HG03039 (cell line): ENCODE measurements around the gene CAMK1G.

Source experiments
- ATAC-seq: cut with Tn5 transposase; IDR thresholded peaks from one replicate; pipeline ENCODE4 v1.9.1; 2021; ENCODE audit warnings: mild to moderate bottlenecking, moderate library complexity; ENCODE audit not compliant: unreplicated experiment

CAMK1G gene

GRCh38 chr1:209618291-209618690, 34.8 kb downstream of the CAMK1G start:
- ATAC-seq: no peak

- no peak for ATAC-seq
These were observed 35.4 kb downstream of the CAMK1G start for GRCh38 chr1:209618756-209619420.

DNA sequence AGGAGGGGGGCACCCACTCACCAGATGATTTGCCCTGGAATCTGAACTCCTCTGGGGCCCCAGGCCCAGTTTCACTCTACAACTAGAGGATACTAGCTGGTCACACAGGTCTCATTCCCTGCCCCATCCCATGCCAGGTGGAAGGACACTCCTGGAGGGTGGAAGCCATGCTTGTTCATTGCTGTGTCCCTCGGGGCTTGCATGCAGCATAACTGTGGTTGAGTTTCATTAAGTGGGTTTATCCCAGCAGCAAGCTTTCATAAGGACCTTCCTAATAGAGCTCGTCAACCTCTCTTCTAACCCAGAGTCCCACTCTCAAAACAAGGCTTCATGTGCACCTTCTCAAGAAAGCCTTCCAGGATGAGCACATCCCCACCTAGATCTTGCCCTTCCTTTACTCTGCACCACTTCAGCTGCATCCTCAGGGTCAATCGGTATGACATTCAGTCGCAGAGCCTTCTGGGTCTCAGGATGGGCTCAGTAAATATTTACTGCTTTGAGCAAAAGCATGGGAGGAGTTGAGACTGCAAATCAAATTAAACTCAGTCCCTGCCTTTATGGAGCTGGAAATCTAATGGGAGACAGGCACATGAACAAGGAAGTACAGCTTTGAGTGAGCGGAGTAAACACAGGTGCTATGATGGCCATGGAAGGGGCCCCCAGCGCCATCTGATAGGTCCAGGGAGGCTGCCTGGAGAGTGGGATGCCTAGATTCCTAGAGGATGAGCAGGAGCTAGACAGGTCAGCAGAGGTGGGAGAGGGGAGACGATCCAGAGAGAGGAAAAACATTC, 36.4 kb downstream of the CAMK1G start:
- no peak for ATAC-seq

- no peak for ATAC-seq
These were observed 37.0 kb downstream of the CAMK1G start for GRCh38 chr1:209620487-209620884.

DNA sequence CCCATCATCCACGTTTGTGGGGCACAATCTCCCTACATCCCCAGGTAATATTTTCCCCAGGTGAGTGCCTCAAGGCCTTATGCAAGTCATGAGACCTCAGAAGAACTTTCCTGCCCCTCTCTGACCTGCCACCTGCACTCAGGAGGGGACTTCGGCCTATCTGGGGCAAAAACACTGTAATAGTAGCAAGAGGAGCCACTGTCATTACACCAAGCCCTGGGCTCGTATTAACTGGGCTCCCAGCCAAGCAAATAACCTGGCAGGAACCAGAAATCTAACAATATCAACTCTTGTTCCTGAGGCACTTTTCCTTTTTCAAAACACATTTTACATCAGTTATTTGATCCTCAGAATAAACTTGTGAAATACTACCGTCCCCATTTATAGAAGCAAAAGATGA, 37.8 kb downstream of the CAMK1G start:
- no peak for ATAC-seq

- ATAC-seq: no peak
These were observed 38.5 kb downstream of the CAMK1G start for GRCh38 chr1:209621741-209622655.

DNA sequence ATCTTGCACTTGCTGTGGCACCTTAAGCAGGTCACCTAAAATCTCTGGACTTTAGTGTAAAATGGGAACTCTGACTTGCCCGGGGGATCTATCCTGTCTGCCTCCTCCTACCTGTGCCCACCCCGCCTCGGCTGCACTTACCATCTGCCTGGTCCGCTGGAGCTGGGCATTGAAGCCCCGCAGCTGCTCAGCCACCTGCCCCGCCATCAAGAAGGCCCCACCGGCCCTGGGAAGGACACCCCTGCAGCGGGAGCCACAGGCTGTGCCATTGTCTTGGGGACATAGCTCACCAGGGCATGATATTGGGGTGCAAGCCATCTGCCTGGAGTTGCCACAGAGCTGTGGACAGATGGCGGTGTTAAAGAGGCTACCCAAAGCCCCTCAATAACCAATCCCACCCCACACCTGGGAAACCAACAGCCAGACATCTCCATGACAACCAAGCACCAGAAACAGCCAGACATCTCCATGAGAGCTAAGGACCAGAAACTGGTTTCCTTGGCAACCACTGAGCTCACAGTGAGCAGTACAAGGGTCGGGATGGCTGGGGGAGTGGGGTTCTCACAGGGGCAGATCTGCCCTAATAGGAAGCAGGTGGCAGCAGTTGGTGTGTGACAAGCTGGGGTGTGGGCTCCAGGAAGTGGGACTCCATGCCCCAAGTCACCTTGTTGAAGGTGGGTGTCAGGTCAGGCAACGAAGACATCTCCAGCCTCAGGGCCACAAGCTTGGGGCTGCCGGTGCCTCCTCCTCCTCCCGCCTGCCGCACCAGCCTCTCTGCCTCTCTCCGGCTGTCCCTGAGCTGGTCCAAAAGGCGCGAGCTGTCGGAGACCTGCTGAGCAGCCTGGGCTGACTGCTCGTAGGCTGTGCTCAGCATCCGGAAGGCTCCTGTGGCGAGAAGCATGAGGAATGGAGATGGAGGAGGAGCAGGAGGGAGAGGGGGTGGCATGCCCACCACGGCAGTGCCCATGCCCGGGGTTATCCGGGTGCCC, 39.6 kb downstream of the CAMK1G start:
- no peak for ATAC-seq

GRCh38 chr1:209624558-209625549, 41.3 kb downstream of the CAMK1G start:
- ATAC-seq: no peak

DNA sequence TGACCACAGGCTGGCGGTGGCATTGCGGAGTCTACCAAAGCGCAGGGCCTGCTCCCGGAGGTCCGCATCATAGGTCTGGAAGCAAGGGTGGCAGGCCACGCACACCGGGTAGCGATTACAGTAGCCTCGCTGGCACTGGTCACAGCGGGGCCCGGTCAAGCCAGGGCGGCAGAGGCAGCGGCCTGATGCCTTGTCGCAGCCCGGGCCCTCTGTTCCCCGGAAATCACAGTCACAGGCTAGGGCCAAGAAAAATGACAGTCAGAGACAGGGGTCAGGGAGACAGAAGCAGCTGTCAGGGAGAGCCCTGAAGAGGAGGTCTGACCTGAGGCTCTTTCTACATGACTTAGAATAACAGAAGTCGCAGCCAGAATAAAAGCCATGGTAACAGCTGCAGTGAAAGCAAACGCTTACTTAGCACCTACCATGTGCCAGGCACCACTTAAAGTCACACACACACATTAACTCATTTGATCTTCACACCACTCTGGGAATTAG, 42.3 kb downstream of the CAMK1G start:
- no peak for ATAC-seq

- ATAC-seq: no peak
These were observed 43.0 kb downstream of the CAMK1G start for GRCh38 chr1:209626346-209627026.

- no peak for ATAC-seq
These were observed 43.7 kb downstream of the CAMK1G start for GRCh38 chr1:209627027-209627731.

- ATAC-seq: peak; percentile 80
These were observed 44.2 kb downstream of the CAMK1G start for GRCh38 chr1:209627732-209628196.

DNA sequence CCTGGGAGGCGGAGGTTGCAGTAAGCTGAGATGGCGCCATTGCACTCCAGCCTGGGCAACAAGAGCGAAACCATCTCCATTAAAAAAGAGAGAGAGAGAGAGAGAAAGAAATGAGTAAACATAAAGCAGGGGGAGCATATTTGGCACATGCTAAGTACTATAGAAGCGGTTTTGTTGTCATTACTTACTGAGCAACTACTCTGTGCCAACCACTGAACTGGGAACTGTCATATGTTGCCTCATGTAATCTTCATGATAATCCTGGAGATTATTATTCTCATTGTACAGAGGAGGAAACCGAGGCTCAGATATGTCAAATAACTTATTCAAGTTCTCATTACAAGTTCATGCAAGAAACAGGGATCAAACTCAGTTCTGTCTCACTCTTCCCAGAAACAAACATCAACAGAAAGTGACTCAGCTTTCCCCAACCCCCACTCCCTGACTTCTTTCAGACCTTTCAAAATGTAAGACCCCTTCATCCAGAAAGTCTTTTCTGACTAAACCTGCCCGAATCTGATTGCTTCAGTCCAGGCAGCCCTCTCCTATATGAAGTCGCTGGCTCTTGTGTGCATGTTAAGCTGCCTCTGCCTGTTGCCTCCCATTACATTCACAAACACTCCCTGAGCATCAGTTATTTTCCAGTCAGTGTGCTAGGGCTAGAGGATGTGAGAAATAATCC, 45.2 kb downstream of the CAMK1G start:
- no peak for ATAC-seq

GRCh38 chr1:209629621-209630382, 46.3 kb downstream of the CAMK1G start:
- no peak for ATAC-seq

DNA sequence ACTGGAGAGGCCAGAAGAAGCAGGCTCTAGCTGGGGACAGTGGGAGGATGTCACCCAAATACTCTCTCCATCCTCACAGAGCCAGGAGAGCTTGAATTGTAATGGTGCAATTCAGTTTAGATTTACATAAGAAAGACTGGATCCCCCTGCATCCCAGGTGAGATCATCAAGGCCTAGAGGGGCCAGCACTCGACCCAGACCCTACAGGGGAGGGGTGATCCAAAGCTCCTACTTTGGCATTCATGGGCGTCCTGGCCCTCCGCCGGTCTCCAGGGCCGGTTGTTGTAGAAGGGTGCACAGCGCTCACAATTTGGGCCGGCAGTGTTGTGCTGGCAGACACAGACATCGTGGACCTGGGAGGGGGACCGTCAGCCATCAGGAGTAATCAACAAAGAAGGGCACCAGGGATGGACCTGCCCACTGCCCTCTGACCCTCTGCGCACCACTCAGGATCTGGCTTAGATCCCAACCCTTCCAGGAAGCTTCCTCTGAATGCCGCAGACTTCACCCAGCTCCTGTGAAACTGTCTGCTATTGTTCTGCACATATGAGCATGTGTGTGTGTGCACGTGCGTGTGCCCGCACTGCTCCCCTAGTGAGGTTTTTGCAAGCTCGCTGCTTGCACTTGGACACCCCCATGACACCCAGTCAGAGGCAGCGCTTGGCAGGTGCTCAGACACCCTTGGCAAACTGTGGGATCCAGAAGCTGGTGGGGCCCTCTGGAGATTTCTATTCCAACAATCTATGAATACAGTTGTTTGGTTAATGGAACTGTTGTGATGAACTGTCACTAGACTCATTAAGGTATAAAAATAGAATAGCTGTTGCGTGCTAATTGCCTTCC, 47.1 kb downstream of the CAMK1G start:
- no peak for ATAC-seq
